ENCODE results near the gene IGF1R.

IGF1R gene

GRCh38 chr15:98745650-98746374 is 97.5 kb downstream of the IGF1R start:
- no peak for DNase-seq (ENCODE audit: low spot score)

GRCh38 chr15:98746375-98747155 is 98.2 kb downstream of the IGF1R start:
- DNase-seq (ENCODE audit: low spot score): no peak

GRCh38 chr15:98751767-98752166 is 103.4 kb downstream of the IGF1R start:
- DNase-seq (ENCODE audit: low spot score): no peak

- DNase-seq (ENCODE audit: low spot score): no peak
Observed at GRCh38 chr15:98753726-98754656, 105.7 kb downstream of the IGF1R start.

GRCh38 chr15:98754657-98755022 is 106.3 kb downstream of the IGF1R start:
- no peak for DNase-seq (ENCODE audit: low spot score)

GRCh38 chr15:98755138-98755537 is 106.8 kb downstream of the IGF1R start:
- DNase-seq (ENCODE audit: low spot score): no peak

GRCh38 chr15:98755781-98756180 is 107.4 kb downstream of the IGF1R start:
- DNase-seq (ENCODE audit: low spot score): no peak

- DNase-seq (ENCODE audit: low spot score): no peak
Observed at GRCh38 chr15:98758224-98758623, 109.9 kb downstream of the IGF1R start.

GRCh38 chr15:98759277-98759676 is 110.9 kb downstream of the IGF1R start:
- no peak for DNase-seq (ENCODE audit: low spot score)

- no peak for DNase-seq (ENCODE audit: low spot score)
Observed at GRCh38 chr15:98760112-98760826, 111.9 kb downstream of the IGF1R start.

- DNase-seq (ENCODE audit: low spot score): no peak
Observed at GRCh38 chr15:98760975-98761374, 112.6 kb downstream of the IGF1R start.

- DNase-seq (ENCODE audit: low spot score): no peak
Observed at GRCh38 chr15:98763179-98763578, 114.8 kb downstream of the IGF1R start.

- DNase-seq (ENCODE audit: low spot score): no peak
Observed at GRCh38 chr15:98764291-98764690, 116.0 kb downstream of the IGF1R start.

- no peak for DNase-seq (ENCODE audit: low spot score)
Observed at GRCh38 chr15:98765610-98766009, 117.3 kb downstream of the IGF1R start.

- no peak for DNase-seq (ENCODE audit: low spot score)
Observed at GRCh38 chr15:98767692-98768091, 119.4 kb downstream of the IGF1R start.

- no peak for DNase-seq (ENCODE audit: low spot score)
Observed at GRCh38 chr15:98769867-98770266, 121.5 kb downstream of the IGF1R start.

GRCh38 chr15:98770984-98771383 is 122.6 kb downstream of the IGF1R start:
- no peak for DNase-seq (ENCODE audit: low spot score)

GRCh38 chr15:98771541-98771940 is 123.2 kb downstream of the IGF1R start:
- no peak for DNase-seq (ENCODE audit: low spot score)

- no peak for DNase-seq (ENCODE audit: low spot score)
Observed at GRCh38 chr15:98772895-98773294, 124.6 kb downstream of the IGF1R start.

GRCh38 chr15:98773616-98774015 is 125.3 kb downstream of the IGF1R start:
- no peak for DNase-seq (ENCODE audit: low spot score)

GRCh38 chr15:98774756-98775497 is 126.6 kb downstream of the IGF1R start:
- no peak for DNase-seq (ENCODE audit: low spot score)
